ENCODE measurements around the gene ATXN7L1.

The ATXN7L1 gene

GRCh38 chr7:105565190-105565589 is 311.2 kb downstream of the ATXN7L1 start:
- DNase-seq: no peak

GRCh38 chr7:105559926-105560325 is 316.5 kb downstream of the ATXN7L1 start:
- no peak for DNase-seq

Measured in OCI-M1 (cell line).